ENCODE measurements around the gene SGCD.

Gene SGCD

DNA sequence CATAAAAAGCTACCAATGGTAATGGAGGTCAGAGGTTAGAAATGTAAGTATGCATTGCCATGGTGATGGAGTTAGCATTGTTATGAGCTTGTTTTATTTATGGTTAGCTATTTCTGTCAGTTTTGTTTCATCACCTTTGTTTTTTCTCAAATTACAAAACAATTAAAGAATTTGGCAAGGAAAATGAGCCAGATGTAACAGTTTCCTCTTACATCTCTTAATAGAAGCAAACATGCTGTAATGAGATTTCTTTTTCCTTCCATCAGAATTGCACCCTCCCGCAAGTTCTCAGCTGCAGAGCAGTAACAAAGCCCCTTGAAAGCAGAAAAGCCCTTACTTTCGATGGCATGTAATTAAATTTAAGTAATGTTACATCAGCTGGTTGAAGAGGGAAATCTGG lies 233.0 kb downstream of the SGCD start:
- H3K9me3 Mint-ChIP-seq = no peaks in the 10 kb centered on the region
- no peaks in the 10 kb centered on the region for H3K4me1 Mint-ChIP-seq (ENCODE audit: low read depth in 2 of 2)
- H3K36me3 Mint-ChIP-seq (ENCODE audit: insufficient read depth) = no peaks in the 10 kb centered on the region
- no peak overlapping the region for H3K4me3 Mint-ChIP-seq
- H3K27ac Mint-ChIP-seq = no peak overlapping the region
- no peak for ATAC-seq (replicated peaks)
- peaks cover 0 to 9% of the 10 kb centered on the region in 2 donors for H3K27me3 Mint-ChIP-seq
- DNase-seq = no peak

GRCh38 chr5:156561651-156562050 lies 234.7 kb downstream of the SGCD start:
- peaks cover 0 to 1% of the 10 kb centered on the region in 2 donors for H3K27me3 Mint-ChIP-seq

GRCh38 chr5:156570615-156571014 lies 243.7 kb downstream of the SGCD start:
- Mint-ChIP-seq H3K9me3 (no peaks in the 10 kb centered on the region), H3K4me1 (ENCODE audit: low read depth in 2 of 2) (peaks cover 0 to 4% of the 10 kb centered on the region in 2 donors), H3K27me3 (peaks cover 0 to 4% of the 10 kb centered on the region in 2 donors), H3K27ac (no peak overlapping the region), H3K36me3 (ENCODE audit: insufficient read depth) (no peaks in the 10 kb centered on the region), H3K4me3 (no peak overlapping the region)
- DNase-seq = no peak
- no peak for ATAC-seq (replicated peaks)

More at GRCh38 chr5:156561651-156562050, 234.7 kb downstream of the SGCD start:
- no peaks in the 10 kb centered on the region for H3K9me3 Mint-ChIP-seq
- no peak overlapping the region for H3K4me3 Mint-ChIP-seq
- H3K4me1 Mint-ChIP-seq (ENCODE audit: low read depth in 2 of 2) = no peaks in the 10 kb centered on the region
- H3K36me3 Mint-ChIP-seq (ENCODE audit: insufficient read depth) = no peaks in the 10 kb centered on the region
- no peak for ATAC-seq (replicated peaks)
- H3K27ac Mint-ChIP-seq = no peak overlapping the region
- no peak for DNase-seq

DNA sequence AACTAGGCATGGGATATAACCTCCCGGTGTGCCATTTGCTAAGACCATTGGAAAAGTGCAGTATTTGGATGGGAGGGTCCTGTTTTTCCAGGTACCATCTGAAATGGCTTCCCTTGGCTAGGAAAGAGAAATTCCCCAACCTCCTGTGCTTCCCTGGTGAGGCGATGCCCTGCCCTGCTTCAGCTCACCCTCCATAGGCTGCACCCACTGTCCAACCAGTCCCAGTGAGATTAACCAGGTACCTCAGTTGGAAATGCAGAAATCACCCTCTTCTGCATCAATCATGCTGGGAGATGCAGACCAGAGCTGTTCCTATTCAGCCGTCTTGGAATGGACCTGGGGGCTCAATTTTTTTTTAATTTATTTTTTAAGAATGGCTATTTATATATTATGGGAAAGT lies 254.8 kb downstream of the SGCD start:
- Mint-ChIP-seq H3K4me3 (no peak overlapping the region), H3K4me1 (ENCODE audit: low read depth in 2 of 2) (no peaks in the 10 kb centered on the region), H3K9me3 (peaks cover 4 to 18% of the 10 kb centered on the region in 2 donors), H3K27me3 (peaks cover 52% of the 10 kb centered on the region in 2 donors), H3K36me3 (ENCODE audit: insufficient read depth) (no peaks in the 10 kb centered on the region), H3K27ac (no peak overlapping the region)
- DNase-seq (no peak), ATAC-seq (replicated peaks) (no peak)

DNA sequence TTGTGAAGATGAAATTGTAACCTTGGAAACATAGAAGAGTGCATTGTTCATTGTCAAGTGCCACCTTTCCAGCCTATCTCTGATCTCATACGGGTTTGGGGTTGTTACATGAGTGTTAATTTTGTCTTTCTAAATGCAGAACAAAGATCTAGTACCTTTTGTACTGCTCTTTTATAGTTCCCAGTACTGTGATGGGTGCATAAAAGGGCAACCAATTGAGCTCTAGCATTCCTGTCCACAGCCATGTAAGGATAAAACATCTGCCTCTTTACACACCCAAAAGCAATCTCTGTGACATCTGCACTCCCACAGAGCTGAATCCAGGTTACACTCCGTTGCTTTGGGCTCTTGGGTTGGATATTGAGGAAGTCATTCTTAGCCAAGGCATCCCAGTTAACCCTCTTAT lies 255.2 kb downstream of the SGCD start:
- peaks cover 4 to 18% of the 10 kb centered on the region in 2 donors for H3K9me3 Mint-ChIP-seq
- no peaks in the 10 kb centered on the region for H3K4me1 Mint-ChIP-seq (ENCODE audit: low read depth in 2 of 2)
- H3K4me3 Mint-ChIP-seq = no peak overlapping the region
- no peak for DNase-seq
- ATAC-seq (replicated peaks) = no peak
- peaks cover 50 to 52% of the 10 kb centered on the region in 2 donors for H3K27me3 Mint-ChIP-seq
- H3K27ac Mint-ChIP-seq = peak overlapping the region in 1 of 2 donors; percentile 1
- no peaks in the 10 kb centered on the region for H3K36me3 Mint-ChIP-seq (ENCODE audit: insufficient read depth)

- no peaks in the 10 kb centered on the region for H3K36me3 Mint-ChIP-seq (ENCODE audit: insufficient read depth)
- peaks cover 33 to 40% of the 10 kb centered on the region in 2 donors for H3K27me3 Mint-ChIP-seq
- ATAC-seq (replicated peaks) (no peak), DNase-seq (no peak)
- no peak overlapping the region for H3K27ac Mint-ChIP-seq
- no peaks in the 10 kb centered on the region for H3K4me1 Mint-ChIP-seq (ENCODE audit: low read depth in 2 of 2)
- H3K4me3 Mint-ChIP-seq = no peak overlapping the region
- peaks cover 2 to 7% of the 10 kb centered on the region in 2 donors for H3K9me3 Mint-ChIP-seq
These were observed 257.9 kb downstream of the SGCD start for GRCh38 chr5:156584871-156585270.

DNA sequence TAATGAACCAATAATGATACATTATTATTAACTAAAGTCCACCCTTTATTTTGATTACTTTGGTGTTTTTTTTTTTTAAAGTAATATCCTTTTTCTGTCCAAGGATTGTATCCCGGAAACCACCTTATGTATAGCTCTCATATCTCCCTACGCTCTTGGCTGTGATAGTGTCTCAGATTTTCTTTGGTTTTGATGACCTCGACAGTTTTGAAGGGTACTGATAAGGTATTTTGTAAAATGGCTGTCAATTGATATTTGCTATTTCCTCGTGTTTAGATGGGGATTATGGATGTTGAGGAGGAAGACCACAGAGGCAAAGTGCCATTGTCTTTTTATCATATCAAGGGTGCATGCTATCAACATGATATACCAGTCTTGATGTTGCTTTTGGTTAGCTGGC lies 259.0 kb downstream of the SGCD start:
- DNase-seq (no peak), ATAC-seq (replicated peaks) (no peak)
- H3K27ac Mint-ChIP-seq = no peak overlapping the region
- peaks cover 22 to 38% of the 10 kb centered on the region in 2 donors for H3K27me3 Mint-ChIP-seq
- no peaks in the 10 kb centered on the region for H3K4me1 Mint-ChIP-seq (ENCODE audit: low read depth in 2 of 2)
- no peaks in the 10 kb centered on the region for H3K36me3 Mint-ChIP-seq (ENCODE audit: insufficient read depth)
- no peaks in the 10 kb centered on the region for H3K9me3 Mint-ChIP-seq
- H3K4me3 Mint-ChIP-seq = no peak overlapping the region

DNA sequence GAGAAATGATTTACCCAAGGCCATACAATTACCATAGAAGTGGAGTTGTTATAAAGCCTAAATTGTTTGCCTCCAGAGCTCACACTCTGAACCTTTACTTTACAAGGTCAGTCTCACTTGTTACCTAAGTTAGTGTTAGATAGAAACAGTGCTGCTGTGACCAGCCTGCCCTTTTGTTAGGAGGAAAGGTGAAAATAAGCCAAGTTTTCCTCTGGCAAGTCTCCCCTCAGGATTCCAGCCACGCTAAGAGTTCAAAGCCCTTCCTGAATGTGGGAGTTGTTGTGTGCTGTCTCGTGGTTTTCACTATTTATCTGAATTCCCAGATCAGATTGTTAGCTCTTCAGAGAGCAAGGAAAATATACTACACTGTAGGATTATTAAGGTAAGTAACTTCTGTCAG lies 260.0 kb downstream of the SGCD start:
- no peak overlapping the region for H3K27ac Mint-ChIP-seq
- peaks cover 20 to 42% of the 10 kb centered on the region in 2 donors for H3K27me3 Mint-ChIP-seq

GRCh38 chr5:156588306-156588705 lies 261.3 kb downstream of the SGCD start:
- H3K27ac Mint-ChIP-seq = no peak overlapping the region
- H3K9me3 Mint-ChIP-seq = no peaks in the 10 kb centered on the region
- no peak for ATAC-seq (replicated peaks)
- DNase-seq = no peak
- H3K27me3 Mint-ChIP-seq = peaks cover 24 to 44% of the 10 kb centered on the region in 2 donors
- H3K36me3 Mint-ChIP-seq (ENCODE audit: insufficient read depth) = no peaks in the 10 kb centered on the region
- H3K4me1 Mint-ChIP-seq (ENCODE audit: low read depth in 2 of 2) = no peaks in the 10 kb centered on the region
- H3K4me3 Mint-ChIP-seq = no peak overlapping the region

More for the DNA sequence above, 260.0 kb downstream of the SGCD start:
- H3K4me1 Mint-ChIP-seq (ENCODE audit: low read depth in 2 of 2) = no peaks in the 10 kb centered on the region
- no peaks in the 10 kb centered on the region for H3K9me3 Mint-ChIP-seq
- H3K36me3 Mint-ChIP-seq (ENCODE audit: insufficient read depth) = no peaks in the 10 kb centered on the region
- DNase-seq = no peak
- no peak overlapping the region for H3K4me3 Mint-ChIP-seq
- ATAC-seq (replicated peaks) = no peak

DNA sequence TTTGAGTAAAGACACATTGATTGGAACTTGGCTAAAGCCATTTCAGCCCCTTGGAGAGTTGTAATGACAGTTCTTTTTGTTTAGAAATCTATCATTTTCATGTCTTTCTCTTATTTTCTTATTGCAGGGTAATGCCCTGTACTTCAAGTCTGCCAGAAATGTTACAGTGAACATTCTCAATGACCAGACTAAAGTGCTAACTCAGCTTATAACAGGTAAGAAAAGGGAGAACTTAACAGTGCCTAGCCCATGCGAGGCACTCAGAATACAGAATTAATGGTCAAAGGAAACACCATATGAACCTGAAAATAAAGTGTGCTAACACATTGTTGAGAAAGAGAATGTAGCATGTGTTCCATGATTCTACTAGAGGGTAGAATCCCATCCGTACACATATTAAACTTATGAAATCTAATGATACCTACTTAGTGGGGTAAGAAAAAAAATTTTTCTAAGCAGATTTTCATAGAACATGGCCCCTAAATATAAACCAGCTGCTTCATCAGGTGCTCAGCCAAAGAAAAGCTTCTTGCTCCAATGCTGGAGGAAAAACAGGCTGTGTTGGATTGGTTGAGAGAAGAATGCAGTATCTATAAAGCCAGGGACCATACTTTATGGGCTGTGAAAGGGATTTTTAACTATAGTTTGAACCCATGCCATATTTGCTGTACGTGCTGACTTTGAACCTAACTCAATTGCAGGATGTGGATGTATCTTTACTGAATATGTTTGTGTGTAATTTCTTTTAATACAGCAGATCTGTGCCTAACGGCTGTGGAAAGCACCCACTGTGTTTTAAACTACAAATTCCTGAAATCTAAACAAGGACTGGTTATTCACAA lies 262.4 kb downstream of the SGCD start:
- H3K27ac Mint-ChIP-seq = no peak overlapping the region
- ATAC-seq (replicated peaks) (no peak), DNase-seq (no peak)
- H3K4me3 Mint-ChIP-seq = no peak overlapping the region
- H3K27me3 Mint-ChIP-seq = peaks cover 24 to 44% of the 10 kb centered on the region in 2 donors
- no peaks in the 10 kb centered on the region for H3K4me1 Mint-ChIP-seq (ENCODE audit: low read depth in 2 of 2)
- no peaks in the 10 kb centered on the region for H3K36me3 Mint-ChIP-seq (ENCODE audit: insufficient read depth)
- H3K9me3 Mint-ChIP-seq = no peaks in the 10 kb centered on the region

DNA sequence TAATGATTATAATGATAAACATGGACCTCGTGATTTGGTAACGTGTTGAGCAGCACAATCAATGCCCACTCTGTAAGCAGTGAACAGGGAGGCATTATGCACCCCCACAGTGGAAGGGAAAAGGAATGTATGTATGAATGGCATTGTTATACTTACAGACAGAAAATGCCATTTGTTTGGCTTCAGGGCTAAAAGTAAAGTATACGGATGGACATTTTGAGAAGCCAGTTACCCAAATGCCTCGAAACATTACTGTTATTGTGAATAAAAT lies 262.9 kb downstream of the SGCD start:
- Mint-ChIP-seq H3K27me3 (peaks cover 24 to 47% of the 10 kb centered on the region in 2 donors), H3K27ac (no peak overlapping the region), H3K36me3 (ENCODE audit: insufficient read depth) (no peaks in the 10 kb centered on the region), H3K9me3 (no peaks in the 10 kb centered on the region), H3K4me3 (no peak overlapping the region), H3K4me1 (ENCODE audit: low read depth in 2 of 2) (no peaks in the 10 kb centered on the region)
- ATAC-seq (replicated peaks) (no peak), DNase-seq (no peak)

DNA sequence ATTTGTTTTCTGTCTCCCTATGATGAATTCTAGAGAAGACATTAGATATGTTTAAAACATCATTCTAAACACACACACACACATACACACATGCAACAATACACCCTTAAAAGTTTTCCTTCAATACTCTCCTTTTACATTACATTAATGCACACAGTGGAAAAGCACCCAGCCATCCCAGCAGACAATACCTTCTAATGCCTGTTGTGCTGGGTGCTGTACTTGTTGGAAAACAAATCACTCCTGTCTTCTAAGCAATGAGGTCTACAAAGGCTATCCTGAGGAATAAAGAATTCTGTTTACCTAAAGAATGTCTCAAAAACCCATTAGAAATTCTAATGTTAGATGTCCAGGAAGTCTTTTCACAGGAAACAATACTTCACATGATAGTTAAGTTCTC lies 264.0 kb downstream of the SGCD start:
- Mint-ChIP-seq H3K27ac (no peak overlapping the region), H3K4me3 (no peak overlapping the region), H3K27me3 (peaks cover 20 to 48% of the 10 kb centered on the region in 2 donors), H3K36me3 (ENCODE audit: insufficient read depth) (no peaks in the 10 kb centered on the region), H3K4me1 (ENCODE audit: low read depth in 2 of 2) (no peaks in the 10 kb centered on the region), H3K9me3 (no peaks in the 10 kb centered on the region)
- DNase-seq = no peak
- no peak for ATAC-seq (replicated peaks)

- no peak for DNase-seq
- Mint-ChIP-seq H3K27ac (no peak overlapping the region), H3K4me1 (ENCODE audit: low read depth in 2 of 2) (no peaks in the 10 kb centered on the region), H3K36me3 (ENCODE audit: insufficient read depth) (no peaks in the 10 kb centered on the region), H3K4me3 (no peak overlapping the region), H3K9me3 (no peaks in the 10 kb centered on the region), H3K27me3 (peaks cover 14 to 45% of the 10 kb centered on the region in 2 donors)
- ATAC-seq (replicated peaks) = no peak
These were observed 264.7 kb downstream of the SGCD start for GRCh38 chr5:156591631-156592030.

GRCh38 chr5:156593546-156593945 lies 266.6 kb downstream of the SGCD start:
- no peak for ATAC-seq (replicated peaks)
- no peak overlapping the region for H3K4me3 Mint-ChIP-seq
- no peaks in the 10 kb centered on the region for H3K9me3 Mint-ChIP-seq
- H3K27ac Mint-ChIP-seq = no peak overlapping the region
- H3K4me1 Mint-ChIP-seq (ENCODE audit: low read depth in 2 of 2) = no peaks in the 10 kb centered on the region
- peaks cover 21 to 37% of the 10 kb centered on the region in 2 donors for H3K27me3 Mint-ChIP-seq
- no peak for DNase-seq
- no peaks in the 10 kb centered on the region for H3K36me3 Mint-ChIP-seq (ENCODE audit: insufficient read depth)
